Adipocyte (in vitro differentiated cells): ENCODE measurements around the gene PRRT3.
"Not testable (repeated sequence)": the region's sequence is repeated elsewhere in the genome, so short reads cannot be mapped to it uniquely, and the experiment has no call there.

Source experiments
- DNase-seq: peaks from one replicate; pipeline ENCODE4 v3.0.0-alpha.2; 2015; ENCODE audit warnings: low read depth
- H3K27me3 ChIP-seq: replicated peaks from 2 replicates; pipeline ENCODE4 v1.7.0; 2013; ENCODE audit warnings: mild to moderate bottlenecking, low read length, moderate library complexity; ENCODE audit not compliant: control insufficient read depth, insufficient read depth
- H3K36me3 ChIP-seq: 2 replicates; pipeline ENCODE4 v1.7.0; 2013; ENCODE audit warnings: low read length, mild to moderate bottlenecking, moderate library complexity; ENCODE audit not compliant: control insufficient read depth, insufficient read depth, severe bottlenecking
- H3K4me1 ChIP-seq: 2 replicates; pipeline ENCODE4 v1.7.0; 2013; ENCODE audit warnings: mild to moderate bottlenecking, low read length, moderate library complexity; ENCODE audit not compliant: control insufficient read depth, insufficient read depth
- H3K4me3 ChIP-seq: 2 replicates; pipeline ENCODE4 v1.7.0; 2013; ENCODE audit warnings: mild to moderate bottlenecking, low read length, moderate library complexity
- H3K9ac ChIP-seq: 2 replicates; pipeline ENCODE4 v1.7.0; 2013; ENCODE audit warnings: mild to moderate bottlenecking, low read length, moderate library complexity
- H3K9me3 ChIP-seq: 2 replicates; pipeline ENCODE4 v1.7.0; 2013; ENCODE audit warnings: mild to moderate bottlenecking, low read length, moderate library complexity; ENCODE audit not compliant: control insufficient read depth

PRRT3 gene

DNA sequence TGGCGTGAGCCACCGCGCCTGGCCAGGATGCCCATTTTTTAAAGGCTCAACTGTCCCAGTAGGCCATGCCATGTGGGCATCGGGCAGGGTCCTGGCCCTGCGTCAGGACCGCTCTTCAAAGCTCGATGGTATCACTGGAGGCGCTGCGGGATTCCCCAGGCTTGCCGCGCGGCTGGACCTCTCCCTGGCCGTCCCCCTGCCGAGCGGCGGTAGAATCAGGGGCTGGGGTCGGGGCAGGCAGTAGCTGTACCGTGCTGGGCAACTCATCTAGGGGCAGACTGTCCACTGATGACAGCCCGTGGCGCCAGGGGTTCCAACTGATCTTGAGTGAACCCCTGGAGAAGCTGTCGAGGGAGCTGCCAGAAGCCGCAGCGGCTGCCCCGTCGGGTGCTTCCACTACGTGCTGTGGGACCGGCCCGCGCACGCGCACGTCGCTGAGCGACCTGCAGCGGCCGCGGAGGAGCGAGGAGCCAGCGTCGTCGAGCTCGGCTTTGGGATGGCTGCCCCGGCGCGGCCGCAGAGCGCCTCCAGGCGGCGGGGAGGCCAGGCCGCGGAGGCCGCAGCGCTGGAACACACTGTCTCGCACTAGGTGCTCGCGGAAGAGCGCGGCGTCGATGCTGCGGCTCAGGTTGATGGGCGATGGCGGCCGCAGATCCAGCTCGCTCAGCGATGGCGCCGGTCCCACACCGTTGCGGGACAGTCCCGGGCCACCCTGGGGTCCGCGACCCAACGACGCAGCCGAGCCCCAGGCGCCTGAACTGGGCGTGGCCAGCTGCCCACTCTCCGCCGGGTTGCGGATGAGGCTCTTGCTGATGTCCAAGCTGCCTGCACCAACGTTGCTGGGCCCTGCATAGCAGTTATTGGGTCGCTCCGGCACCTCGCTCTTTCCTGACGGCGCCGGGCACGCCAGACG, 5.8 kb downstream of the PRRT3 start:
- peak; percentile 94 for DNase-seq
- Histone ChIP-seq H3K4me1 (peaks cover 11% of the 10 kb centered on the region), H3K36me3 (peaks cover 8% of the 10 kb centered on the region), H3K9ac (peak overlapping the region; percentile 88), H3K9me3 (no peaks in the 10 kb centered on the region), H3K27me3 (no peaks in the 10 kb centered on the region), H3K4me3 (peak overlapping the region; percentile 82)

DNA sequence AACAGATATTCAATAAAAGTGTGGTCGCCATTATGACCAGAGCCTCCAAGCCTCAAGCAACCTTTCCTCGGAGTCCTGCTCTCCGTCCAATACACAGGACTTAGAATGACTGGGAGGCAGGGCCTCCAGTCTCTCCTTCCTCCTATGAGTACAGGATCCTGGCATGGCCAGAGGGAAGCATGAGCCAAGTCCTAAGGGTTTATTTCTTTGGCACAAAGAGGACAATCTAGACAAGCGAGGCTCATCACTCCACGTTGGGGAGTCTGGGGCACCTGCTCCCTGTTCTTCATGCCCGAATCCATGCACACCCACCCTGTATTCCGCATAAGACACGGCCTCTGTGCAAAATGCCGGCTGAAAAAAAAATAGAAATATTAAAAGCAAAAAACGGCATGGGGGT, 6.8 kb downstream of the PRRT3 start:
- H3K36me3 ChIP-seq, result peaks cover 11% of the 10 kb centered on the region
- H3K4me3 ChIP-seq, result no peak overlapping the region
- peaks cover 10% of the 10 kb centered on the region for H3K4me1 ChIP-seq
- H3K9ac ChIP-seq, result no peak overlapping the region
- no peaks in the 10 kb centered on the region for H3K27me3 ChIP-seq
- H3K9me3 ChIP-seq, result no peaks in the 10 kb centered on the region
- no peak for DNase-seq

DNA sequence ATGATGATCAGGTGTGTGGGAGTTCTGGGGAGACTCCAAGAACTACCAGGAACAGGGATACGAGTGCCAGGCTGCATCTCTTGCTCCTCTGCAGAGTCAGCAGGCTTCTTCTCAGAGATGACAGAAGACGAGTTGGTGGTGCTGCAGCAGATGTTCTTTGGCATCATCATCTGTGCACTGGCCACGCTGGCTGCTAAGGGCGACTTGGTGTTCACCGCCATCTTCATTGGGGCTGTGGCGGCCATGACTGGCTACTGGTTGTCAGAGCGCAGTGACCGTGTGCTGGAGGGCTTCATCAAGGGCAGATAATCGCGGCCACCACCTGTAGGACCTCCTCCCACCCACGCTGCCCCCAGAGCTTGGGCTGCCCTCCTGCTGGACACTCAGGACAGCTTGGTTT, 7.9 kb downstream of the PRRT3 start:
- Histone ChIP-seq H3K4me3 (no peak overlapping the region), H3K9me3 (no peaks in the 10 kb centered on the region), H3K9ac (no peak overlapping the region), H3K27me3 (no peaks in the 10 kb centered on the region), H3K4me1 (peaks cover 10% of the 10 kb centered on the region), H3K36me3 (peaks cover 11% of the 10 kb centered on the region)
- no peak for DNase-seq

DNA sequence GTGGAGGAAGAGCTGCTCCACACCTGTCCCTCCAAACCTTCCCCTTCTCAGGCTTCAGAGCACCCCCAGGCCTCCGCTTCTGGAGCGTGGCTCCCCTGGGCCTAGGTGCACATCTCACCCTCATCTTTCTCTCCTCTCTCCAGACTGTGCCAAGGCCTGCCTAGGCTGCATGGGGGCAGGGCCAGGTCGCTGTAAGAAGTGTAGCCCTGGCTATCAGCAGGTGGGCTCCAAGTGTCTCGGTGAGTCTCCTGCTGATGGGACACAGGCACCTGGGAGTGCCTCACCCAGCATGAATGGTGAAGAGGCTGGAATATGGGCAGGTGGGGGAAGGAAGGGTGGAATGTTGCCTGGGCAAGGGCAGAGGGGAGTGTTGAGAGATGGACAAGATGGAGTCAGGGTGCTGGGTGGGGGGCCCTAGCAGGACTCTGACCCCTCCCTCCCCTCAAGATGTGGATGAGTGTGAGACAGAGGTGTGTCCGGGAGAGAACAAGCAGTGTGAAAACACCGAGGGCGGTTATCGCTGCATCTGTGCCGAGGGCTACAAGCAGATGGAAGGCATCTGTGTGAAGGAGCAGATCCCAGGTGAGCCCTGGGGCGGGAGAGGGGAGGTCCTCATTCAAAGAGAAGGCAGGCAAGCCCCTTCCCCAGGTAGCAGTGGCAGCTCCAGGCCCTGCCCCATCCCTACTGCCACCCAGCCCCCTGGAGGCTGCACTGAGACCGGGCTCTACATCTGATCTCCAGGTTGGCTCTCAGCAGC, 9.1 kb downstream of the PRRT3 start:
- H3K9ac ChIP-seq, result no peak overlapping the region
- no peak overlapping the region for H3K4me3 ChIP-seq
- peaks cover 3% of the 10 kb centered on the region for H3K36me3 ChIP-seq
- H3K9me3 ChIP-seq, result no peaks in the 10 kb centered on the region
- H3K4me1 ChIP-seq, result peaks cover 10% of the 10 kb centered on the region
- H3K27me3 ChIP-seq, result no peaks in the 10 kb centered on the region
- DNase-seq, result no peak

DNA sequence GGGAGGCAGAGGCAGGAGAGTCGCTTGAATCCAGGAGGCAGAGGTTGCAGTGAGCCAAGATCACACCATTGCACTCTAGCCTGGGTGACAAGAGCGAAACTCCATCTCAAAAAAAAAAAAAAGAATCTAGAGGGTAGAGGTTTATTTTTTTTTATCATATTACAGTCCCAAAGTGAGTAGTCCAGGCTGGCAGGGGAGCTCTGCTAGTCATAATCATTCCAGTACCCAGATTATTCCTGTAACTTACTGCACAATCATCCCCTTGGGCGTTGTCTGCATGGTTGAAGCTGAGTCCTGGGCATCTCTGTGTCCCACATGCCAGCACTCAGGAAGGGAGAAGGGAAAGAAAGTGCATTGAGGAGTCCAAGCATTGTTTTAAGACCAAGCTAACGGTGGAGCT, 10.0 kb downstream of the PRRT3 start:
- H3K36me3 ChIP-seq, result peaks cover 9% of the 10 kb centered on the region
- H3K27me3 ChIP-seq, result no peaks in the 10 kb centered on the region
- no peaks in the 10 kb centered on the region for H3K9me3 ChIP-seq
- peaks cover 12% of the 10 kb centered on the region for H3K4me1 ChIP-seq
- no peak overlapping the region for H3K4me3 ChIP-seq
- no peak for DNase-seq
- no peak overlapping the region for H3K9ac ChIP-seq

DNA sequence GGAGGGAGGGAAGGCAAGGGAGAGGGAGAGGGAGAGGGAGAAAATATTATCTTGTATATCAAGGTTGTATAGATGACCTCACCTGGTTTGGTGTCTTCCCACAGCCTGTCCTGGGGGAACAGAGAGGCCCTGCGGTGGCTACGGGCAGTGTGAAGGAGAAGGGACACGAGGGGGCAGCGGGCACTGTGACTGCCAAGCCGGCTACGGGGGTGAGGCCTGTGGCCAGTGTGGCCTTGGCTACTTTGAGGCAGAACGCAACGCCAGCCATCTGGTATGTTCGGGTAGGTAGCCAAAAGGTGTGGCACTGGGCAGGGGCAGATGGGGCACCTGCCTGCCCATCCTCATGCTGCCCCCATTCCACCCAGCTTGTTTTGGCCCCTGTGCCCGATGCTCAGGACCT, 11.5 kb downstream of the PRRT3 start:
- Histone ChIP-seq H3K9me3 (no peaks in the 10 kb centered on the region), H3K27me3 (no peaks in the 10 kb centered on the region), H3K9ac (no peak overlapping the region), H3K36me3 (peaks cover 9% of the 10 kb centered on the region), H3K4me3 (no peak overlapping the region), H3K4me1 (peaks cover 7% of the 10 kb centered on the region)
- no peak for DNase-seq

DNA sequence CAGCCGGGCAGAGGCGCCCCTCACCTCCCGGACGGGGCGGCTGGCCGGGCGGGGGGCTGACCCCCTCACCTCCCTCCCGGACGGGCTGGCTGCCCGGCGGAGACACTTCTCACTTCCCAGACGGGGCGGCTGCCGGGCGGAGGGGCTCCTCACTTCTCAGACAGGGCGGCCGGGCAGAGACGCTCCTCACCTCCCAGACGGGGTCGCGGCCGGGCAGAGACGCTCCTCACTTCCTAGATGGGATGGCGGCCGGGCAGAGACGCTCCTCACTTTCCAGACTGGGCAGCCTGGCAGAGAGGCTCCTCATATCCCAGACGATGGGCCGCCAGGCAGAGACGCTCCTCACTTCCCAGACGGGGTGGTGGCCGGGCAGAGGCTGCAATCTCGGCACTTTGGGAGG, 12.3 kb downstream of the PRRT3 start:
- peaks cover 13% of the 10 kb centered on the region for H3K36me3 ChIP-seq
- H3K4me3 ChIP-seq, H3K9ac ChIP-seq, H3K9me3 ChIP-seq, DNase-seq, H3K27me3 ChIP-seq: not testable (repeated sequence)
- H3K4me1 ChIP-seq, result peaks cover 12% of the 10 kb centered on the region

DNA sequence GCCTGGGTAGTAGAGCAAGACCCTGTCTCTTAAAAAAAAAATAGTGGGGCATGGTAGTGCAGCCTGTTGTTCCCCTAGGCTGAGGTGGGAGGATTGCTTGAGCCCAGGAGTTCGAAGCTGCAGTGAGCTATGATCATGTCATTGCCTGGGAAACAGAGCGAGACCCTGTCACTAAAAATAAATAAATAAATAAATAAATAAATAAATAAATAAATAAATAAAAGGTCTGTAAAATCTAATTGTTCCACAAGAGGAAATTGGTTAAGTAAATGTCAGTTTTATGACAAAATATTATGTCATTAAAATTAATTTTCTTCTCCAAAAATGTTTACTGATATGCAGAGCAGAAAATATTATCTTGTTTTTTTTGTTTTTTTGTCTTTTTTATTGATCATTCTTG, 13.2 kb downstream of the PRRT3 start:
- no peak overlapping the region for H3K9ac ChIP-seq
- no peaks in the 10 kb centered on the region for H3K9me3 ChIP-seq
- peaks cover 13% of the 10 kb centered on the region for H3K36me3 ChIP-seq
- H3K4me3 ChIP-seq, result no peak overlapping the region
- no peaks in the 10 kb centered on the region for H3K27me3 ChIP-seq
- peaks cover 21% of the 10 kb centered on the region for H3K4me1 ChIP-seq
- DNase-seq, result no peak

DNA sequence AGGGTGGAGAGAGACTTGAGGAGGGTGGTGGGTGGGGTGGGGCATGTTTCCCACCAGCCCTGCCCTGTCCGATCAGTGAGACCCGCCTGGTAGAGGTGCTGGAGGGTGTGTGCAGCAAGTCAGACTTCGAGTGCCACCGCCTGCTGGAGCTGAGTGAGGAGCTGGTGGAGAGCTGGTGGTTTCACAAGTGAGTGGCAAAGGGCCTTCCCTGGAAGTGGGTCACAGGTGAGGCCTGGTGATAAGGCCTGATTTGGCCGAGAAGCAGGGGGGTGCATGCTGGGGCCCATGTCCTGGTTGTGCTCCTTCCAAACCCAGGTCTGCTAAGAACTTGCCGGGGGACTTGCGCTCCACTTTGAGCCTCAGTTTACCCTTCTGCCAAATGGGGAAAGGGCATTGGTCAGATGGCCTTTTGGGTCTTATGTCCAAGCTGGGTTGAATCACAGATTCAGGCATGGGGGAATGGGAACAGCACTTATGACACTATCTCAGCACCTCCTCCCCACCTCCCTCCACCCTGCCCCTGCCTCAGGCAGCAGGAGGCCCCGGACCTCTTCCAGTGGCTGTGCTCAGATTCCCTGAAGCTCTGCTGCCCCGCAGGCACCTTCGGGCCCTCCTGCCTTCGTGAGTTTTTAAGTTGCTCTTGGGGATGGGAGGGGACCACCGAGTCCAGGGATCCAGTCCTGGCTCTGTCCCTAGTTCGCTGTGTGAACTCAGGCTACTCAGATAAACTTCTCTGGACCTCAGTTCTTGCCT, 14.5 kb downstream of the PRRT3 start:
- no peak for DNase-seq
- peaks cover 13% of the 10 kb centered on the region for H3K36me3 ChIP-seq
- no peaks in the 10 kb centered on the region for H3K9me3 ChIP-seq

DNA sequence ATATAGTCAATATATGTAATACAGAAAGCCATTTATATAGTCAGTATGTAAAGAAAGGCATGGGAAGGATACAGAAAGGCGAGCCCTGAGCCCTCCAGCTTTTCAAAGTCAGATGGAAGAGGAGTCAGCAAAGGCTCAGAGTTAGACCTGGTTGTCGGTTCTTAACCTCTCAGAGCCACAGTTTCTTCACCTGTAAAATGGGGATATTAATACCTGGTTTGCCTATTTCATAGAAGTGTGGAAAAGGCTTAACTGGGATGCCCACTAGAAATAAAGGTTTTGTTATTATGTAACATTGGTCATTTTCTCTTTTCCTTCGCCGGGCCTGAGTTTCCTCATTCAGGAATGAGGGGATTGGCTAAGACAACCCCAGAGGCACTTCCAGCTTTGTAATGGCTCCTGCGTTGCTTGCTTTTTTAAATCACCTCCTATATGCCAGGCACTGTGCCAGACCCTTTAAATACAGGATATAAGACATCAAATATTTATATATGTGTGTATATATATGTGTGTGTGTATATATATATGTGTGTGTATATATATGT, 16.2 kb downstream of the PRRT3 start:
- H3K9me3 ChIP-seq, result no peaks in the 10 kb centered on the region
- no peak overlapping the region for H3K9ac ChIP-seq
- no peak for DNase-seq
- H3K36me3 ChIP-seq, result peaks cover 11% of the 10 kb centered on the region
- peaks cover 32% of the 10 kb centered on the region for H3K4me1 ChIP-seq
- H3K4me3 ChIP-seq, result no peak overlapping the region
- H3K27me3 ChIP-seq, result no peaks in the 10 kb centered on the region

More for the DNA sequence above, 14.5 kb downstream of the PRRT3 start:
- Histone ChIP-seq H3K4me3 (no peak overlapping the region), H3K9ac (no peak overlapping the region), H3K4me1 (peaks cover 28% of the 10 kb centered on the region), H3K27me3 (no peaks in the 10 kb centered on the region)

DNA sequence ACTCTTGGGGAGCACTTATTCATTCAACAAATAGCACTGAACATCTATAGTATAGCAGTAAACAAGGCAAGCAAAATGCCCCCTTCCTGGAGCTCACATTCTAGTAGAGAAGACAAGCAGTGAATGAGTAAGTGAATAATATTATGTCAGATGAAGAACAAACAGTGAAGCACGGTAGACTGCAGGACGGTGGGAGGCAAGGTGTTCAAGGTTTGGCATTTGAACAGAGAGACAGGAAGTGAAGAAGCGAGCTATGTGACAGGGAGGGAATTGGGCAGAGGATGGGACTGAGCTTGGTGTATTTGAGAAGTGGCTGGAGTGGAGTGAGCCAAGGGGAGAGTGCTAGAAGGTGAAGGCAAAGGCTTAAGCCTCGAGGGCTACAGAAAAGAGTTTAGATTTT, 17.2 kb downstream of the PRRT3 start:
- peak overlapping the region; percentile 89 for H3K4me3 ChIP-seq
- H3K36me3 ChIP-seq, result peaks cover 20% of the 10 kb centered on the region
- no peaks in the 10 kb centered on the region for H3K27me3 ChIP-seq
- peaks cover 32% of the 10 kb centered on the region for H3K4me1 ChIP-seq
- peak overlapping the region; percentile 89 for H3K9ac ChIP-seq
- H3K9me3 ChIP-seq, result no peaks in the 10 kb centered on the region
- no peak for DNase-seq
